HG03139 (cell line): Measurements from ENCODE around the gene NPIPB6.
A peak's percentile ranks its signal among the peaks of the same experiment; 100 is the strongest.
"Not testable (repeated sequence)": the region's sequence is repeated elsewhere in the genome, so short reads cannot be mapped to it uniquely, and the experiment has no call there.

ENCODE experiments used
- ATAC-seq: cut with Tn5 transposase; IDR thresholded peaks from one replicate; pipeline ENCODE4 v1.9.1; 2021; ENCODE audit not compliant: unreplicated experiment

NPIPB6 gene

GRCh38 chr16:28363408-28363807 lies at the start of gene NPIPB6:
Gene NPIPB6 (minus strand): TSS chr16:28363508. CDS start chr16:28362822, 686 bp downstream.
- ATAC-seq = not testable (repeated sequence)

- peak; percentile 97 for ATAC-seq
These were observed 40.1 kb upstream of the NPIPB6 start, which contains the start of gene EIF3CL for GRCh38 chr16:28403220-28404072. Gene EIF3CL (minus strand): TSS chr16:28403841. CDS start chr16:28403618, 223 bp downstream.

- not testable (repeated sequence) for ATAC-seq
These were observed 28.7 kb upstream of the NPIPB6 start for GRCh38 chr16:28392054-28392453.

- ATAC-seq = not testable (repeated sequence)
These were observed 19.0 kb upstream of the NPIPB6 start for GRCh38 chr16:28382177-28382867.

GRCh38 chr16:28377822-28378221 lies 14.5 kb upstream of the NPIPB6 start:
- ATAC-seq = not testable (repeated sequence)

- not testable (repeated sequence) for ATAC-seq
These were observed 13.9 kb upstream of the NPIPB6 start for GRCh38 chr16:28377108-28377625.

GRCh38 chr16:28375115-28375514 lies 11.8 kb upstream of the NPIPB6 start:
- ATAC-seq = not testable (repeated sequence)

GRCh38 chr16:28374281-28374680 lies 11.0 kb upstream of the NPIPB6 start:
- ATAC-seq = not testable (repeated sequence)

- ATAC-seq = not testable (repeated sequence)
These were observed 4.6 kb upstream of the NPIPB6 start for GRCh38 chr16:28367926-28368325.

- ATAC-seq = peak; percentile 92
These were observed 1.2 kb upstream of the NPIPB6 start for GRCh38 chr16:28364268-28365173.

- ATAC-seq = not testable (repeated sequence)
These were observed 708 bp downstream of the NPIPB6 start for GRCh38 chr16:28362600-28362999.

- not testable (repeated sequence) for ATAC-seq
These were observed 25.1 kb downstream of the NPIPB6 start for GRCh38 chr16:28338230-28338629.

GRCh38 chr16:28336940-28337710 lies 26.2 kb downstream of the NPIPB6 start:
- not testable (repeated sequence) for ATAC-seq

GRCh38 chr16:28335678-28336077 lies 27.6 kb downstream of the NPIPB6 start:
- not testable (repeated sequence) for ATAC-seq

- ATAC-seq = not testable (repeated sequence)
These were observed 30.7 kb downstream of the NPIPB6 start for GRCh38 chr16:28332632-28333031.

- ATAC-seq = not testable (repeated sequence)
These were observed 32.3 kb downstream of the NPIPB6 start for GRCh38 chr16:28330981-28331380.

GRCh38 chr16:28330232-28330631 lies 33.1 kb downstream of the NPIPB6 start:
- ATAC-seq = not testable (repeated sequence)

- no peak for ATAC-seq
These were observed 36.3 kb downstream of the NPIPB6 start for GRCh38 chr16:28326881-28327610.

- no peak for ATAC-seq
These were observed 38.4 kb downstream of the NPIPB6 start for GRCh38 chr16:28324887-28325279.
